ENCODE measurements around the gene ABCF2. TPM values are rescaled to one million over a fixed set of nuclear protein-coding genes. Genes with fewer than 3 reads are reported as not detected.

Gene ABCF2
- total RNA-seq, 6 donors from 2014 or later = 19.8 to 48.2 (median 28.6) TPM

- Histone ChIP-seq H3K4me1 (peaks cover 47 to 71% (median 58%) of the 10 kb centered on the region in 4 donors), H3K27me3 (peaks cover 0 to 13% (median 6%) of the 10 kb centered on the region in 4 donors), H3K4me3 (peak overlapping the region in 3 of 4 donors; percentile 35 to 43 (median 38)), H3K36me3 (peaks cover 3 to 22% (median 6%) of the 10 kb centered on the region in 4 donors), H3K9me3 (no peaks in the 10 kb centered on the region), H3K27ac (peak overlapping the region in 1 of 4 donors; percentile 26)
- TF ChIP-seq EP300 (IDR thresholded peaks at IDR 0.05) (no peak), POLR2A (IDR thresholded peaks at IDR 0.05) (no peak), POLR2AphosphoS5 (IDR thresholded peaks at IDR 0.05) (no peak)
- TF ChIP-seq, protein P1, sequence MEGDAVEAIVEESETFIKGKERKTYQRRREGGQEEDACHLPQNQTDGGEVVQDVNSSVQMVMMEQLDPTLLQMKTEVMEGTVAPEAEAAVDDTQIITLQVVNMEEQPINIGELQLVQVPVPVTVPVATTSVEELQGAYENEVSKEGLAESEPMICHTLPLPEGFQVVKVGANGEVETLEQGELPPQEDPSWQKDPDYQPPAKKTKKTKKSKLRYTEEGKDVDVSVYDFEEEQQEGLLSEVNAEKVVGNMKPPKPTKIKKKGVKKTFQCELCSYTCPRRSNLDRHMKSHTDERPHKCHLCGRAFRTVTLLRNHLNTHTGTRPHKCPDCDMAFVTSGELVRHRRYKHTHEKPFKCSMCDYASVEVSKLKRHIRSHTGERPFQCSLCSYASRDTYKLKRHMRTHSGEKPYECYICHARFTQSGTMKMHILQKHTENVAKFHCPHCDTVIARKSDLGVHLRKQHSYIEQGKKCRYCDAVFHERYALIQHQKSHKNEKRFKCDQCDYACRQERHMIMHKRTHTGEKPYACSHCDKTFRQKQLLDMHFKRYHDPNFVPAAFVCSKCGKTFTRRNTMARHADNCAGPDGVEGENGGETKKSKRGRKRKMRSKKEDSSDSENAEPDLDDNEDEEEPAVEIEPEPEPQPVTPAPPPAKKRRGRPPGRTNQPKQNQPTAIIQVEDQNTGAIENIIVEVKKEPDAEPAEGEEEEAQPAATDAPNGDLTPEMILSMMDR (IDR thresholded peaks at IDR 0.05) = no peak
- DNase-seq = no peak
- 0 to 10% methylated on average over 1 to 15 of the region's 15 CpGs for WGBS, 2 donors
- no peak for ATAC-seq (ENCODE audit: low FRiP score in 2 of 2)
Measured at GRCh38 chr7:151244841-151245346, 17.9 kb upstream of the ABCF2 start.

DNA sequence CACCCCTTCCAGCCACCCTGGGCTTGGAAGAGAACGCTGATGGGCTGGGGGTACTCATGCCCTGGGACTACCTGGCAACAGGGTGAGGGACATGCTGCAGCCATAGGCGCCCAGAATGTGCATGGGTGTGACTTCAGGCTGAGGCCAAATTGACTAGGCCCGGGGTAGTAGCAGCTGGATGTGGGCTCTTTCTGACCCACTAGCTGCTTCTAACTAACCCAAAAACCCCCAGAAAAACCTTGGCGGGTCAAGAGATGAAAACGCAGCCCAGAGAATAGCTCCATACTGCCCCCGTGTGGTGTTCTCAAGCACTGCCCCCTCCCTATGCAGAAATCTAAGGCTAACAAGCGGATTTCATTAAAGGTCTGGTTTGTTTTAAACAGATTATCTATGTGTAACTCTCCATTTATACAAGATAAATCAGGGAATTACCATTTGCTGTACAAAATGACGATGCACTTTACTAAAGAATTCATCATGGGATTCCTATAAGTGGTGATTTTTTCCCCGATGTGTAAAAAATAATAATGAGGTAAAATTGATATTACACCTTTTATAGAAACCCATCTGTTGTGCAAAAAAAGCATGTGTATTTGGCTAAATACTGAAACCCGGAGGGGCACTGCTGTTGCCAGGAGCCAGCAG, 17.3 kb upstream of the ABCF2 start:
- no peak overlapping the region for H3K27ac ChIP-seq
- peaks cover 6 to 28% (median 11%) of the 10 kb centered on the region in 4 donors for H3K36me3 ChIP-seq
- H3K9me3 ChIP-seq = no peaks in the 10 kb centered on the region
- peaks cover 42 to 65% (median 52%) of the 10 kb centered on the region in 4 donors for H3K4me1 ChIP-seq
- H3K27me3 ChIP-seq = peaks cover 0 to 13% (median 6%) of the 10 kb centered on the region in 4 donors
- 22 to 30% methylated on average over 7 to 10 of the region's 10 CpGs for WGBS, 2 donors
- peak in 1 of 2 donors; percentile 48 for DNase-seq
- H3K4me3 ChIP-seq = no peak overlapping the region
- peak in 1 of 2 donors; percentile 42 for ATAC-seq (ENCODE audit: low FRiP score in 2 of 2)
- TF ChIP-seq, protein P1 (IDR thresholded peaks at IDR 0.05) = peak; percentile 53 to 90 (median 68)
- TF ChIP-seq EP300 (IDR thresholded peaks at IDR 0.05) (no peak), POLR2AphosphoS5 (IDR thresholded peaks at IDR 0.05) (no peak), POLR2A (IDR thresholded peaks at IDR 0.05) (no peak)

GRCh38 chr7:151243408-151244195, 16.6 kb upstream of the ABCF2 start:
- H3K4me1 ChIP-seq = peaks cover 40 to 58% (median 49%) of the 10 kb centered on the region in 4 donors
- DNase-seq (no peak), ATAC-seq (ENCODE audit: low FRiP score in 2 of 2) (no peak)
- 41 to 53% methylated on average over 13 to 17 of the region's 17 CpGs for WGBS, 2 donors
- H3K4me3 ChIP-seq = peak overlapping the region in 3 of 4 donors; percentile 14 to 28 (median 25)
- no peak overlapping the region for H3K27ac ChIP-seq
- TF ChIP-seq POLR2A (IDR thresholded peaks at IDR 0.05) (no peak), EP300 (IDR thresholded peaks at IDR 0.05) (no peak), POLR2AphosphoS5 (IDR thresholded peaks at IDR 0.05) (no peak)
- TF ChIP-seq, protein P1 (IDR thresholded peaks at IDR 0.05) = no peak
- H3K36me3 ChIP-seq = peaks cover 13 to 35% (median 19%) of the 10 kb centered on the region in 4 donors
- peaks cover 0 to 13% (median 6%) of the 10 kb centered on the region in 4 donors for H3K27me3 ChIP-seq
- H3K9me3 ChIP-seq = no peaks in the 10 kb centered on the region

GRCh38 chr7:151243045-151243349, 16.0 kb upstream of the ABCF2 start:
- ATAC-seq (ENCODE audit: low FRiP score in 2 of 2) = no peak
- H3K27ac ChIP-seq = no peak overlapping the region
- peaks cover 40 to 52% (median 45%) of the 10 kb centered on the region in 4 donors for H3K4me1 ChIP-seq
- 43% methylated on average over 2 of the region's 2 CpGs for WGBS, 2 donors
- no peaks in the 10 kb centered on the region for H3K9me3 ChIP-seq
- DNase-seq = no peak
- H3K4me3 ChIP-seq = no peak overlapping the region
- peaks cover 0 to 13% (median 6%) of the 10 kb centered on the region in 4 donors for H3K27me3 ChIP-seq
- TF ChIP-seq POLR2A (IDR thresholded peaks at IDR 0.05) (no peak), POLR2AphosphoS5 (IDR thresholded peaks at IDR 0.05) (no peak), EP300 (IDR thresholded peaks at IDR 0.05) (no peak)
- TF ChIP-seq, protein P1 (IDR thresholded peaks at IDR 0.05) = no peak
- peaks cover 15 to 41% (median 24%) of the 10 kb centered on the region in 4 donors for H3K36me3 ChIP-seq

All from upper lobe of left lung (tissue), 6 donors.